HG02981 (cell line): Measurements from ENCODE around the gene COL18A1.
"Not testable (repeated sequence)": the region's sequence is repeated elsewhere in the genome, so short reads cannot be mapped to it uniquely, and the experiment has no call there.

Source experiments
- ATAC-seq: cut with Tn5 transposase; IDR thresholded peaks from one replicate; pipeline ENCODE4 v1.9.1; 2021; ENCODE audit warnings: mild to moderate bottlenecking, moderate library complexity; ENCODE audit not compliant: unreplicated experiment

Gene COL18A1

GRCh38 chr21:45366931-45367401 is 38.0 kb upstream of the COL18A1 start:
- ATAC-seq: no peak

- ATAC-seq: no peak
Observed at GRCh38 chr21:45367402-45368351, 37.3 kb upstream of the COL18A1 start.

DNA sequence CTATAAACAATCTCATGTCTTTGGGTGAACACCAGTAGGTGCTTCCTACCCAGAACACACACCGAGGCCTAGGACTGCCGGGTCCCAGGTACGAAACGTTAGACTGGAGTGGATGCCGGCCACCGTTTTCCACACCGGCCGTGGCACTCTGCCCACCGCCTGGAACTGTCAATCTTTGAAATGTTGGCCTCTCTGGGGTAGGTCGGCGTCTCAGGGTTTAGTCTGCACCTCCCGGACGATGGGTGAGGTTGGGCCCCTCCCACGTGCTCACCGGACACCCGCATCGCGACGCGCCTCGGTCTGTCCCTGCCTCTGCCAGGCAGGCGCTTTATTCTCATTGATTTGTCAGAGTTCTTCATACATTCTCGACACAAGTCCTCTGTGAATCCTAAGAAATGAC is 35.9 kb upstream of the COL18A1 start:
- not testable (repeated sequence) for ATAC-seq

DNA sequence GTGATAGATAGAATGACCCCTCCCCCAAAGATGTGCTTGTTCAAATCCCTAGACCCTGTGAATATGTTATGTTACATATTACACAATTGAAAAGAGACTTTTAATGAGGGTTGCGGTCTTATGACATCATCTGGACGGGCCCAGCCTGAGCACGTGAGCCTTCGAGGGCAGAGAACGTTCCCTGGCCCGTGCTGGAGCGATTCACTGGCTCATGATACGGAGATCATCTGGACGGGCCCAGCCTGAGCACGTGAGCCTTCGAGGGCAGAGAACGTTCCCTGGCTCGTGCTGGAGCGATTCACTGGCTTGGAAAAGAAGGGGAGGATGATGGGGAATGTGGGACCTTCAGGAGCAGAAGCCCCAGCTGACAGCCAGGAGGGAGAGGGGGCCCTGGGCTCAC is 34.4 kb upstream of the COL18A1 start:
- no peak for ATAC-seq

- no peak for ATAC-seq
Observed at GRCh38 chr21:45371081-45371480, 33.9 kb upstream of the COL18A1 start.

- no peak for ATAC-seq
Observed at GRCh38 chr21:45371655-45372054, 33.3 kb upstream of the COL18A1 start.

DNA sequence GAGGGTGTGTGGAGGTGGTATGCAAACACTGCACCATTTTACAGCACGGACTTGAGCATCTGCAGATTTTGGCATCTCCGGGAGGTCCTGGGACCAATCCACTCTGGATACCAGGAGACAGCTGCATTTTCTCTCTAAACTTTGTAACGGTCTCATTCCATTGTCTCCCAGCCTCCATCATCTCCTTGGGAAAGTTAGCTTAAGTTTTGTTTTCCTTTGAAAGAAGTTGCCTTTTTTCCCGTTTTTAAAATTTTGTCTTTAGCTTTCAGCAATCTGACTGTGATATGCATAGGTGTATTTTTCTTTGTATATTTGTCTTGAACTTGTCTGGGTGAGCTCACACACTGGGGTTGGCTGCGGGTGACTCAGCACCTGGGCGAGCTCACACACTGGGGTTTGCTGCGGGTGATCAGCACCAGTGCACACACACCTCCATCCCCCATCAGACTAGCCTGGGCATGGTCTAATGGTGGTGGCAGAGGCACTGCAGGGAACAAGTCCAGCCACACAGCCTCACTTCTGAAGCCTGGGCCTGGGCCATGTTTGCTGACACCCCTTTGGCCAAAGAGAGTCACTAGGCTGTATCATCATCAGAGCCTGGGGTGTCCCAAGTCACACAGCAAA is 32.1 kb upstream of the COL18A1 start:
- no peak for ATAC-seq

- no peak for ATAC-seq
Observed at GRCh38 chr21:45373991-45374816, 30.8 kb upstream of the COL18A1 start.

GRCh38 chr21:45374826-45375455 is 30.0 kb upstream of the COL18A1 start:
- ATAC-seq: no peak

- no peak for ATAC-seq
Observed at GRCh38 chr21:45376459-45377324, 28.3 kb upstream of the COL18A1 start.

GRCh38 chr21:45377325-45377709 is 27.6 kb upstream of the COL18A1 start:
- no peak for ATAC-seq

- no peak for ATAC-seq
Observed at GRCh38 chr21:45377866-45378257, 27.1 kb upstream of the COL18A1 start.

DNA sequence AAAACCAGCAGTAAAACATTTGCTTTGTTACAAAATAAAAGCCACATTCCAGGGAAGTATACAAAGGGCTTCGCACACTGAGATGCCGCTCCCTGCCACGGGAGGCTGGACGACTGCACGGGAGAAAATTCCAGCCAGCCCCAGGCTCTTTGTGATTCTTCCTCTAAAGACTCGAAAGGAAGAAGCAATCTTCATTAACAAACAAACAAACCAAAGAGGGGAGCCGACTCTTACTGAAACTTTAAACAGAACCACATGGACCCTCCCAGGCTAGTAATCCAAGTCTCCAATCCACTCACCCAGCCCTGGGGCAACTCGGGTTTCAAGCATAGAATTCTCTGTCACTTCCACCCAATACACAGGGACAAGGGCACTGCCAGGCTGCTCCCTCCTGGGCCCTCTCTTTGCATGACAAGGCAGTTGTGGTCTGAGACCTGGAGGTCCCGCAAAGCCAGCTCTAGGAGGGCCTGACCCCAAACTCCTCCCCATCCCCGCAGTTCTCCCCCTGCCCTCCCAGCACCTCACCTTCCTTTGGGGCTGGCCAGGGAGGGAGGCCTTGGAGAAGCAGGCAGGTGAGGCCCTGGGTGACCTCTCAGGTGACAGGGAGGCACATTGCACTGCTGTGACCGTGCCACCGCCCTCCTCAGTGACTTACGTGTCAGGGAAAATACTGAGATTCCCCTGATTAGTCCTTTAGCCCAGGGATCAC is 26.6 kb upstream of the COL18A1 start:
- no peak for ATAC-seq

DNA sequence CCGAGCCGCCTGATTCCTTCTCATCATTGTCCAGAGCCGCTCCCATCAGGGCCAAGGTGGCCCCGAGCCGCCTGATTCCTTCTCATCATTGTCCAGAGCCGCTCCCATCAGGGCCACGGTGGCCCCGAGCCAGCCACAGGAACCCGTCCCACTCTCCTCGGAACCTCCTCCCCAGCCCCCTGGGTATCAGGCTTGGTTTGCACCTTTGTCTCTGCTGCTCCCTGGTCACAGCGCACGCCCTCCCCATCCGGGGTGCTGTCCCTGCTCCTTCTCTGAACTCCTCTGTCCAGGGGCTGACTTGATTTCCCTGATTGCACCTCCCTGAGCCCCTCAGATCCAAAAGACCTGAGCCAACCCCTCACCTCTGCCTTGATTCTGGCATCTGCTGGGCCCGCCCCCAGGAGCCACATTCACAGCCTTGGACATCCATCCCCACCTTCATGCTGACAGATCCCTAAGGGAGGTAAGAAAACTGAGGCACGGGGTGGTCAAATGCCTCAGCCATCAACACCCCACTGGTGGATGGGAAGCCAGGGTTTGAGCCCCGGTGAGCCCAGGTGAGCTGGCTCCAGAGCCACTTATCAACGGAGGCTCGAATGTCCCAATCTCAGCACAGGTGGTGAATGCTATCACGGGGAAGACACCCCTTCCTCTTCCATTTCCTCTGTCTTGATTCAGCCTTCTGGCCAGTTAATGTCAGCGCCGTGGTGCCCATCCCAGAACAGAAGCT is 25.6 kb upstream of the COL18A1 start:
- ATAC-seq: no peak

DNA sequence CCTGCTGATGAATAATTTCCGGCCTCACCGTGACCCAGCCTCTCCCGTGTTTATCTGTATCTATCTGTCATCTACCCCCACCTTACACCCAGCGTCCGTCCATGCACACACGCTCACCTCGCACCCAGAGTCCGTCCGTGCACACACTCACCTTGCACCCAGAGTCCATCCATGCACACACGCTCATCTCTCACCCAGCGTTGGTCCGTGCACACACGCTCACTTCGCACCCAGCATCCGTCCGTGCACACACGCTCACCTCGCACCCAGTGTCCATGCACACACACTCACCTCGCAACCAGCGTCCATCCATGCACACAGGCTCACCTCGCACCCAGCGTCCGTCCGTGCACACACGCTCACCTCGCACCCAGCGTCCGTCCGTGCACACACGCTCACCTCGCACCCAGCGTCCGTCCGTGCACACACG is 25.0 kb upstream of the COL18A1 start:
- no peak for ATAC-seq

- ATAC-seq: no peak
Observed at GRCh38 chr21:45380566-45380965, 24.4 kb upstream of the COL18A1 start.

DNA sequence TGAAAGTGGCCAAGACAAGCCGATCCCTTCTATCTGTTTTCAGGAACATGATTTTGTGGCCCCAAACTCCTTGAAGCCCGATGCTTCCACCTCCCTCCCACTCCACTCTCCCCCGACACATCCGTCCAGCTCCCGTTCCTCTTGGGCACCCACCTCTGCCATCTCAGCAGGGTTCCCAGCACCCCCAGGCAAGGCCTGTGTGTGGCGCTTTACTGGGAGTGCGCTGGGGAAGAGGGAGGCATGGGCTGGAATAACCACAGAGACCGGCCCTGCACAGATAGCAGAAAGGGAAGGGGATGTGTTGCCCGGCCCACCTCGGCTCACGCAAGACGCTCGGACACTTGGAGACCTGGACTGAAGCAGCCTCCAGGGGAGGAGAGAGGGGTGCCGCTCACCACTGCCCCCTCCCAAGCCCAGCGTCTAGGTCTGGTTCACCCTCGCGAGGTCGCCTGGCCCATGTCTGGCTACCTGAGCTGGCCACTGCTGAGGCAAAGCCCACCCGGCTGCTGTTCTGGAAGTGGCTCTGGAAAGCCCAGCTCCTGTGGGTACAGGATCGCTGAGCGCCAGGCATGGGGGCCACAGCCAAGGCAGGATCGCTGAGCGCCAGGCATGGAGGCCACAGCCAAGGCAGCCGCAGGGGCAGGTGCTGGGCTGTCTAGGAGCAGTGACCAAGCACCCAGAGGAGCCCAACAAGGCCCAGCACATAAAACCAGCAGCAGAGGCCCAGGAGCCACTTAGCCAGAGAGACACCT is 23.8 kb upstream of the COL18A1 start:
- ATAC-seq: no peak
